SK-N-SH (cell line): ENCODE data around the gene LPP.

Source experiments
- GABPA ChIP-seq: IDR thresholded peaks from 2 replicates; pipeline ENCODE4 v1.4.0; 2012; ENCODE audit warnings: low read depth, mild to moderate bottlenecking
- TF ChIP-seq, protein P1 (sequence below): fragments of 200-600 bp; sonication (generic); IDR thresholded peaks from 2 replicates; pipeline ENCODE4 v1.6.1; 2017; ENCODE audit warnings: antibody characterized with exemption, mild to moderate bottlenecking, moderate library complexity

DNA sequence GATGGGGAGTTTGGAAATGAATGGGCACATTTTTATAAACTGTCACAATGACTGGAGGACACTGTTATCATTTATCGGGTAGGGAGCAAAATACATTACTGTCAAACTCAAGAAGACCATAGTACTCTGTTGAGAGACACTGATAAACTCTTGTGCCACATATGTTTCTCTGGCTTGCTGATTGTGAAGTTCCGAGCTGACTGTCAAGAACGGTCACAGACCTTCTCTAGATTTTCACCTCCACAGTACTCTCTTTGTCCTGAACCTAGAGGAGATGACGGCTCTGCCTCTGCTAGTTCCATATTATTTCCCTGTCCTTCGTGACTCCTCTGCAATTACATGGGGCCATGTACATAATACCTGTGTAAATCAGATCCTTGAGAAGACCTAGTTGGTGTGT lies 451.9 kb downstream of the LPP start:
- no peak for TF ChIP-seq GABPA
- TF ChIP-seq, protein P1, sequence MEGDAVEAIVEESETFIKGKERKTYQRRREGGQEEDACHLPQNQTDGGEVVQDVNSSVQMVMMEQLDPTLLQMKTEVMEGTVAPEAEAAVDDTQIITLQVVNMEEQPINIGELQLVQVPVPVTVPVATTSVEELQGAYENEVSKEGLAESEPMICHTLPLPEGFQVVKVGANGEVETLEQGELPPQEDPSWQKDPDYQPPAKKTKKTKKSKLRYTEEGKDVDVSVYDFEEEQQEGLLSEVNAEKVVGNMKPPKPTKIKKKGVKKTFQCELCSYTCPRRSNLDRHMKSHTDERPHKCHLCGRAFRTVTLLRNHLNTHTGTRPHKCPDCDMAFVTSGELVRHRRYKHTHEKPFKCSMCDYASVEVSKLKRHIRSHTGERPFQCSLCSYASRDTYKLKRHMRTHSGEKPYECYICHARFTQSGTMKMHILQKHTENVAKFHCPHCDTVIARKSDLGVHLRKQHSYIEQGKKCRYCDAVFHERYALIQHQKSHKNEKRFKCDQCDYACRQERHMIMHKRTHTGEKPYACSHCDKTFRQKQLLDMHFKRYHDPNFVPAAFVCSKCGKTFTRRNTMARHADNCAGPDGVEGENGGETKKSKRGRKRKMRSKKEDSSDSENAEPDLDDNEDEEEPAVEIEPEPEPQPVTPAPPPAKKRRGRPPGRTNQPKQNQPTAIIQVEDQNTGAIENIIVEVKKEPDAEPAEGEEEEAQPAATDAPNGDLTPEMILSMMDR: no peak
